ENCODE data around the gene IL1B.

The IL1B gene

DNA sequence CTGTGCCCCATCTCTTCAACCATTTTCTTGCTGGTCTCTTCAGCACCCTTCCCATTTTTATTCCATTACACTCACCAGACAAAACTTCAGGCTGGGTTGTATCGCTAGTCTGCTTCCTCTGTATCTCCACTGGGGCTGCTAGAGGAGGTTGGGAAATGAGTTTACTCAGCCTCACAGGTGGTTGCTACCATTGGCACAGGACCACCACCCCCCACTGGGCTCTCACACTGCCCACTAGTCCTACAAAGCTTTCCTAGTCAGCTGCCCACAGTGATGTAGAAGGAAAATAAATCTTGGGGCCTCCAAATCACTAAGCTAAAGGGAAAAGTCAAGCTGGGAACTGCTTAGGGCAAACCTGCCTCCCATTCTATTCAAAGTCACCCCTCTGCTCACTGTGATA lies 12.3 kb upstream of the IL1B start:
- no peak for TF ChIP-seq CTCF (conservative IDR thresholded peaks at IDR 0.05; ENCODE audit: low read length)
- H3K4me3 ChIP-seq (ENCODE audit: low read length): no peak overlapping the region
- DNase-seq (ENCODE audit: low read depth): no peak

DNA sequence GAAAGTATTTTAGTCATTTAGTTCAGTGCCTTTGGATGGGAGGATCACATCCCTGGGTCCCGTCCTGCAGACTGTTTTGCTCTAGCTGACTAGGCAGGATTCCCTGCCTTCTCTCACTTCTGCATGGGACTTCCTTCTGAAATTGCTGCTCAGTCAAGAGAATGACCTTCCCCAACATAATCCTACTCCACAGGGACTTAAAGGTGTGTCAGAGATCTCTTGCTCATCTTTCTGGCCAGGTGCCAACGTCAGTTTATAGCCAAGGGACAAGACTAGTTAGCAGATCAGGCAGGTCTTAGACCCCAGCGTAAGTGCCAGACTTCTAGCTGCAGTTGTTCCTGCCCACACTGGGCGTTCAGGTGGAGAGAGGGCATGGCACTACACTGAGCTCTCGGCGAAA lies 9.5 kb upstream of the IL1B start:
- no peak for DNase-seq (ENCODE audit: low read depth)
- TF ChIP-seq CTCF (conservative IDR thresholded peaks at IDR 0.05; ENCODE audit: low read length): no peak
- no peak overlapping the region for H3K4me3 ChIP-seq (ENCODE audit: low read length)

DNA sequence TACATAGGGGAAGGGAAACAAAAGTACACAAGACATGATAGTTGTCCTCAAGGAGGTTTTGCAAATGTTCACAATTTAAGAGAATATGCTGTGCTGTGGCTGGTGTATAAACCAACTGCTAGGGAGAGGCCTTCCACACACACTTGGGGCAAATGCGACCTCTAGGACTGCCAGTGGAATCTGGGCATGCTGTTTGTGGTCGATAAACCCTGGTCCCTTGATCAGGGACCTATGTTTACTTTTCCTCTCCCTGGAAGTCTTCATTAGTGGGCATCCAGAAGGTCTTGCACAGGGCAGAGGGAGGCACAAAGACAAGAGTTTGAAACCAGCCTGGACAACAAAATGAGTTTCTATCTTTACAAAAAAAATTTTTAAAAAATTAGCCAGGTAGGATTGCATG lies 7.3 kb upstream of the IL1B start:
- no peak for DNase-seq (ENCODE audit: low read depth)
- H3K4me3 ChIP-seq (ENCODE audit: low read length): no peak overlapping the region
- TF ChIP-seq CTCF (conservative IDR thresholded peaks at IDR 0.05; ENCODE audit: low read length): no peak

DNA sequence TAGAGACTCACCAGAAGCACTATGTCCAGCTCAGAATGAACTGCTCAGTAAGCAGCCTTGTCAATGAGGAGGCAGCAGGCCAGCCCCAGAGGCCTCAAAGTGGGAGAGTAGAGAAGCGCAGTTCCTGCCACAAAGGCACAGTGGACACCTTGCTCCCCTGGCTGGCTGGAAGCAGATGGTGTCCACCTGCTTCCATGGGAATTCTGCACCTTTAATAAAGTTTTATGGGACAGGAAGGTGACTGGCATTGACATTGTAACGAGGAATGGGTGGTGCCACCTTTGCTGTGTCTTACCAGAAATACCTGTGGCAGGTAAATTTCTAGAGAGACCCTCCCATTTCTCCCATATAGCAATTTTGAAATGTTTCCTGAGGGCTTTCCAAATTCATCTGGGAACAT lies 6.7 kb upstream of the IL1B start:
- no peak for TF ChIP-seq CTCF (conservative IDR thresholded peaks at IDR 0.05; ENCODE audit: low read length)
- H3K4me3 ChIP-seq (ENCODE audit: low read length): no peak overlapping the region
- no peak for DNase-seq (ENCODE audit: low read depth)

DNA sequence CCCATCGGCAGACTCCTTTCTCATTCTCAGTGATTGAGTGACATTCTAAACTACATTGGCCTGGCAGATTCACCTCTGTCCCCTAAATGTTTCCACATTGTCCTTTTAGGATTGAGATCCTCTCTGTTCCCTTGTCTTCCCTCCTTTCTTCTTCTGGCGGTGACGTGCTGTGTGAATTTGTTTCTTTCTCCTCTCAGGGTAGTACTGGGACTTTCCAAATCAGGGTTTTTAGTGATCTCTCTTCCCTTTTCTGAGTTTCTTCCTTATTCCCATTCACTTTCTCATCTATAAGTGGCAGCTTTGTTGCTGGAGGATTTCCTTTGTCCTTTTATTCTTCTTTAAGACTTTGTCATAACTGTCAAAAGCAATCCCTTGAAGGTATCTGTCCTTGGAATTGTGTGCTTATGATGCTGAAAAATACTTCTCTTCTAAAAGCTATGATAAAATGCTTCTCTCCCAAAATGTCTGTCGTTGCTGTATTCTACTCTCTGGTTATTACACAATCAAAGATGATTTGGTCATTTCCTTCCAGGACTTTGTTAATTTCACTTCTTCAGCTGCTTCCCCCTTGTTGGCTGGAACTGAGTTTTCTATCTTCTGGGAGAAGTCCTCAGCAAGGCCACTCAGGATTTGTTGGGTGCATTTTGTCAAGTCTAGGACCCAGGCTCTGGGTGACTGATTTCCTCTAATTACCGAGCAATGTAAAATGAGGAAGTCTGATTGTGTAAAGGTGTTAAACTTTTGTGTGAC lies 4.9 kb upstream of the IL1B start:
- H3K4me3 ChIP-seq (ENCODE audit: low read length): no peak overlapping the region
- no peak for DNase-seq (ENCODE audit: low read depth)
- no peak for TF ChIP-seq CTCF (conservative IDR thresholded peaks at IDR 0.05; ENCODE audit: low read length)

DNA sequence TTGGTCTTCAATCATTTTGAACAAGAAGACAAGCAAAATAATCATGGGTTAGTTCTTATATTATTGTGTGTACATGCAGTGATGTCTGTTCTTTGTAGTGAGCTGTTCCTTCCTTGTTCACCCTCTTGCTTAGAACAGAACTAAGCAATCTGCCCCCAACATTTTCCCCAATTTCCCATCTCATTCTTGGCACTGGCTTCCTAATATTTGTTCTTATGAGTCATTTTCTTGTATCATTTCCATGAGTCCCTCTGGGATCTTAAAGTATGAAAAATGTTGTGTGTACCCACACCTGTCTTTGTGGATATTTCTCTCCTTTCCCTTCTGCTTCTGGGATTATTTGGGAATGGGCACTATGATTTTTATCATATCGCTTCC lies 3.5 kb upstream of the IL1B start:
- no peak for TF ChIP-seq CTCF (conservative IDR thresholded peaks at IDR 0.05; ENCODE audit: low read length)
- peak; percentile 15 for DNase-seq (ENCODE audit: low read depth)
- H3K4me3 ChIP-seq (ENCODE audit: low read length): no peak overlapping the region

GRCh38 chr2:112839407-112840067 lies 3.0 kb upstream of the IL1B start:
- no peak for DNase-seq (ENCODE audit: low read depth)
- no peak for TF ChIP-seq CTCF (conservative IDR thresholded peaks at IDR 0.05; ENCODE audit: low read length)
- no peak overlapping the region for H3K4me3 ChIP-seq (ENCODE audit: low read length)

Measured in AG10803 (cell line).